GM21367 (cell line): ENCODE results near the gene NELL1.

Experiments
- ATAC-seq: cut with Tn5 transposase; IDR thresholded peaks from one replicate; pipeline ENCODE4 v1.9.1; 2021; ENCODE audit not compliant: unreplicated experiment

Gene NELL1

GRCh38 chr11:21301981-21302380 is 632.6 kb downstream of the NELL1 start:
- no peak for ATAC-seq

GRCh38 chr11:21306739-21307358 is 637.5 kb downstream of the NELL1 start:
- no peak for ATAC-seq

GRCh38 chr11:21307874-21308273 is 638.5 kb downstream of the NELL1 start:
- no peak for ATAC-seq

- no peak for ATAC-seq
Observed at GRCh38 chr11:21316591-21316990, 647.2 kb downstream of the NELL1 start.

- ATAC-seq: no peak
Observed at GRCh38 chr11:21321072-21321471, 651.7 kb downstream of the NELL1 start.

- ATAC-seq: no peak
Observed at GRCh38 chr11:21321530-21321929, 652.1 kb downstream of the NELL1 start.

- ATAC-seq: no peak
Observed at GRCh38 chr11:21323617-21324016, 654.2 kb downstream of the NELL1 start.

GRCh38 chr11:21343204-21343603 is 673.8 kb downstream of the NELL1 start:
- ATAC-seq: no peak

GRCh38 chr11:21346361-21346760 is 677.0 kb downstream of the NELL1 start:
- no peak for ATAC-seq

- ATAC-seq: no peak
Observed at GRCh38 chr11:21350613-21351012, 681.2 kb downstream of the NELL1 start.

GRCh38 chr11:21353425-21353824 is 684.0 kb downstream of the NELL1 start:
- no peak for ATAC-seq

- ATAC-seq: no peak
Observed at GRCh38 chr11:21364866-21365624, 695.7 kb downstream of the NELL1 start.

- ATAC-seq: no peak
Observed at GRCh38 chr11:21369947-21370346, 700.6 kb downstream of the NELL1 start.

- ATAC-seq: no peak
Observed at GRCh38 chr11:21371044-21371443, 701.7 kb downstream of the NELL1 start.

- no peak for ATAC-seq
Observed at GRCh38 chr11:21372672-21373071, 703.3 kb downstream of the NELL1 start.

GRCh38 chr11:21374376-21374775 is 705.0 kb downstream of the NELL1 start:
- no peak for ATAC-seq

- ATAC-seq: no peak
Observed at GRCh38 chr11:21385669-21386440, 716.5 kb downstream of the NELL1 start.

- ATAC-seq: no peak
Observed at GRCh38 chr11:21390430-21390829, 721.0 kb downstream of the NELL1 start.

GRCh38 chr11:21396342-21397008 is 727.1 kb downstream of the NELL1 start:
- no peak for ATAC-seq

GRCh38 chr11:21398195-21398594 is 728.8 kb downstream of the NELL1 start:
- no peak for ATAC-seq

GRCh38 chr11:21401496-21401895 is 732.1 kb downstream of the NELL1 start:
- ATAC-seq: no peak
